Measurements from ENCODE around the gene ACOT6.
A peak's percentile ranks its signal among the peaks of the same experiment; 100 is the strongest.
"Not testable (repeated sequence)": the region's sequence is repeated elsewhere in the genome, so short reads cannot be mapped to it uniquely, and the experiment has no call there.

ACOT6 gene

DNA sequence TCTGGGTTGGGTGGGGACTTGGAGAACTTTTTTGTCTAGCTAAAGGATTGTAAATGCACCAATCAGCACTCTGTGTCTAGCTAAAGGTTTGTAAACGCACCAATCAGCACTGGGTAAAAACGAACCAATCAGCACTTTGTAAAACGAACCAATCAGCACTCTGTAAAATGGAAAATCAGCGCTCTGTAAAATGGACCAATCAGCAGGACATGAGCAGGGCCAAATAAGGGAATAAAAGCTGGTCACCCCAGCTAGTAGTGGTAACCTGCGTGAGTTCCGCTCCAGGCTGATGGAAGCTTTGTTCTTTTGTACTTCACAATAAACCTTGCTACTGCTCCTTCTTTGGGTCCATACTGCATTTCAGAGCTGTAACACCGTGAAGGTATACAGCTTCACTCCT lies 45.0 kb upstream of the ACOT6 start:
- Histone ChIP-seq H3K79me1 (ENCODE audit: low read depth, low read length) (no peaks in the 10 kb centered on the region), H3K4me2 (ENCODE audit: insufficient read depth, low read length, poor library complexity, severe bottlenecking) (no peak overlapping the region), H3K14ac (ENCODE audit: low read length) (no peak overlapping the region), H2BK5ac (ENCODE audit: low read length) (no peak overlapping the region), H4K91ac (ENCODE audit: low read depth, low read length, poor library complexity) (no peak overlapping the region), H3K4ac (ENCODE audit: low read length) (no peak overlapping the region), H3K18ac (ENCODE audit: low read length) (no peak overlapping the region), H3K9ac (ENCODE audit: low read depth, low read length, poor library complexity) (no peak overlapping the region), H2BK12ac (ENCODE audit: low read length) (no peak overlapping the region), H2BK15ac (ENCODE audit: low read length) (no peak overlapping the region), H3K27me3 (ENCODE audit: control insufficient read depth in 3 of 3, insufficient read depth in 3 of 3, low read depth in 1 of 3, low read length in 3 of 3) (peaks cover 0 to 3% (median 0%) of the 10 kb centered on the region in 3 experiments), H2AK5ac (ENCODE audit: low read depth, low read length) (no peak overlapping the region), H3K23ac (ENCODE audit: low read depth, low read length, poor library complexity) (no peak overlapping the region), H3K9me3 (replicated peaks in 1 of 2; ENCODE audit: control insufficient read depth in 2 of 2, insufficient read depth in 1 of 2, low read depth in 1 of 2, low read length in 2 of 2) (no peaks in the 10 kb centered on the region), H3K27ac (replicated peaks; ENCODE audit: low read length) (no peak overlapping the region), H3K36me3 (replicated peaks in 1 of 2; ENCODE audit: control insufficient read depth in 2 of 2, insufficient read depth in 2 of 2, low read length in 2 of 2) (no peaks in the 10 kb centered on the region), H2AFZ (ENCODE audit: low read length) (no peak overlapping the region), H4K8ac (ENCODE audit: low read depth, low read length) (no peak overlapping the region), H2BK120ac (ENCODE audit: low read depth, low read length) (no peak overlapping the region), H3K4me1 (ENCODE audit: control insufficient read depth in 2 of 2, insufficient read depth in 1 of 2, low read depth in 1 of 2, low read length in 2 of 2) (peaks cover 0 to 1% of the 10 kb centered on the region in 2 donors), H3K4me3 (ENCODE audit: low read length in 2 of 2) (no peak overlapping the region)
- no peak for DNase-seq (ENCODE audit: low spot score)
- WGBS, 2 donors (ENCODE audit: extremely low coverage in 2 of 2, insufficient read length in 2 of 2, insufficient replicate concordance in 1 of 2): no CpG with 5 or more reads among the region's 7 CpGs

DNA sequence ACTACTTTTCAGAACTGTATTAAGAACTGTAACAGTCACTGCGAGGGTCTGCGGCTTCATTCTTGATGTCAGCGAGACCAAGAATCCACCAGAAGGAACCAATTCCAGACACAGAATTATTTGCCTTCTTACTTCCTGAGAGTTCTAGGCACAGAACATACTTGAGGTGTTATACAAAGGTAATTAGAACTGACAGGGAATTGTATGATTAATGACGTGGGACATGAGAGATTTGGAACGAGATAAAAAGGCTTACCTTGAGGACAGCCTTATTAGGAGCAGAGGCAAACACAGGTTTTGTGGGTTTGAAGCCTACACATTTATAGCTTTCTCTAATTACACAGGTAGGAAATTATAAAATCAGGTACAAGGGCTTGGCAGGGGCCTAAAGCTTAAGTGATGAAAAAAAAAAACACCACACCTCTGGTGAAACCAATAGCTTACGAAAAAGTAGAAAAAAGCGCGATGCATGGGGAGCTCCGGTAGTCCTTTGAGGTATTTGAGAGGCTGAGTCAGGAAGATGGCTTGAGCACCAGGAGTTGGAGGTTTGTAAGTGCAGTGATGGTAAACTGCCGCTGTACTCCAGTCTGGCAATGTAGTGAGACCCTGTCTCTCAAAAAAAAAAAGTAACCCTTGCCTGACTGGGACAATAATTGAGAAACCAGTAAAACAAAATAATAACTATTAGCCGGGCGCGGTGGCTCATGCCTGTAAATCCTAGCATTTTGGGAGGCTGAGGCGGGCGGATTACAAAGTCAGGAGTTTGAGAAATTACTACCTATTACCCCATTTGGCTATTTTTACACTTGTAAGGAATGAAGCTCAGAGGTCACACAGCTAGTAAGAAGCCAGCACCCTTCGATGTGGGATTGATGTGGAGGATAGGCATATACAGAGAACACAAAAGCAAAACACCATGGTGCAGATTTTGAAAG lies 44.1 kb upstream of the ACOT6 start:
- Histone ChIP-seq H3K4me1 (ENCODE audit: control insufficient read depth in 2 of 2, insufficient read depth in 1 of 2, low read depth in 1 of 2, low read length in 2 of 2) (peaks cover 0 to 1% of the 10 kb centered on the region in 2 donors), H2BK5ac (ENCODE audit: low read length) (no peak overlapping the region), H2BK15ac (ENCODE audit: low read length) (no peak overlapping the region), H2BK12ac (ENCODE audit: low read length) (no peak overlapping the region), H3K27ac (replicated peaks; ENCODE audit: low read length) (no peak overlapping the region), H3K36me3 (replicated peaks in 1 of 2; ENCODE audit: control insufficient read depth in 2 of 2, insufficient read depth in 2 of 2, low read length in 2 of 2) (no peaks in the 10 kb centered on the region), H4K8ac (ENCODE audit: low read depth, low read length) (no peak overlapping the region), H3K9me3 (replicated peaks in 1 of 2; ENCODE audit: control insufficient read depth in 2 of 2, insufficient read depth in 1 of 2, low read depth in 1 of 2, low read length in 2 of 2) (no peaks in the 10 kb centered on the region), H3K9ac (ENCODE audit: low read depth, low read length, poor library complexity) (no peak overlapping the region), H4K91ac (ENCODE audit: low read depth, low read length, poor library complexity) (no peak overlapping the region), H3K27me3 (ENCODE audit: control insufficient read depth in 3 of 3, insufficient read depth in 3 of 3, low read depth in 1 of 3, low read length in 3 of 3) (peaks cover 0 to 3% (median 0%) of the 10 kb centered on the region in 3 experiments), H3K4ac (ENCODE audit: low read length) (no peak overlapping the region), H3K4me3 (ENCODE audit: low read length in 2 of 2) (no peak overlapping the region), H3K4me2 (ENCODE audit: insufficient read depth, low read length, poor library complexity, severe bottlenecking) (no peak overlapping the region), H2AK5ac (ENCODE audit: low read depth, low read length) (no peak overlapping the region), H2BK120ac (ENCODE audit: low read depth, low read length) (no peak overlapping the region), H3K14ac (ENCODE audit: low read length) (no peak overlapping the region), H3K18ac (ENCODE audit: low read length) (no peak overlapping the region), H3K23ac (ENCODE audit: low read depth, low read length, poor library complexity) (no peak overlapping the region), H2AFZ (ENCODE audit: low read length) (no peak overlapping the region), H3K79me1 (ENCODE audit: low read depth, low read length) (no peaks in the 10 kb centered on the region)
- no peak for DNase-seq (ENCODE audit: low spot score)
- WGBS, 2 donors (ENCODE audit: extremely low coverage in 2 of 2, insufficient read length in 2 of 2, insufficient replicate concordance in 1 of 2): no CpG with 5 or more reads among the region's 16 CpGs

DNA sequence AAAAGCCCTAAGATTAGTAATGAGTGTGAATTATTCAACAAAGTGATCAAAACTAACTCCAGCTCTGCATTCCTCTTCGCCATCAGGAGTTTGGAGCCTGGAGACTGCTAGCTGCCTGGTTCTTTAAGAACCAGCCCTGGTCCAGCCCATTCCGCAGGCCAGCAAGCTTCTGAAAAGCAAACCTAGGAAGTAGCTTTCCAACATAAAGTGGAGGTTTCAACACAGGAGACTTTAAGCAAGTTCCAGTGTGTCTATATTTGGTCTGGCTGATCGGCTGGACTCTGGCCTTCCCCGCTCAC lies 43.5 kb upstream of the ACOT6 start:
- not testable (repeated sequence) for H3K27me3 ChIP-seq (ENCODE audit: control insufficient read depth in 3 of 3, insufficient read depth in 3 of 3, low read depth in 1 of 3, low read length in 3 of 3); H2AK5ac ChIP-seq (ENCODE audit: low read depth, low read length); H3K36me3 ChIP-seq (replicated peaks in 1 of 2; ENCODE audit: control insufficient read depth in 2 of 2, insufficient read depth in 2 of 2, low read length in 2 of 2); H2BK5ac ChIP-seq (ENCODE audit: low read length); H3K4me3 ChIP-seq (ENCODE audit: low read length in 2 of 2); H4K8ac ChIP-seq (ENCODE audit: low read depth, low read length); H3K4ac ChIP-seq (ENCODE audit: low read length); H3K79me1 ChIP-seq (ENCODE audit: low read depth, low read length); DNase-seq (ENCODE audit: low spot score); H2BK120ac ChIP-seq (ENCODE audit: low read depth, low read length); H3K18ac ChIP-seq (ENCODE audit: low read length); H3K23ac ChIP-seq (ENCODE audit: low read depth, low read length, poor library complexity); H2BK15ac ChIP-seq (ENCODE audit: low read length); H3K9me3 ChIP-seq (replicated peaks in 1 of 2; ENCODE audit: control insufficient read depth in 2 of 2, insufficient read depth in 1 of 2, low read depth in 1 of 2, low read length in 2 of 2); H2AFZ ChIP-seq (ENCODE audit: low read length); H2BK12ac ChIP-seq (ENCODE audit: low read length); H4K91ac ChIP-seq (ENCODE audit: low read depth, low read length, poor library complexity); H3K4me1 ChIP-seq (ENCODE audit: control insufficient read depth in 2 of 2, insufficient read depth in 1 of 2, low read depth in 1 of 2, low read length in 2 of 2); H3K14ac ChIP-seq (ENCODE audit: low read length); H3K27ac ChIP-seq (replicated peaks; ENCODE audit: low read length); H3K9ac ChIP-seq (ENCODE audit: low read depth, low read length, poor library complexity)
- H3K4me2 ChIP-seq (ENCODE audit: insufficient read depth, low read length, poor library complexity, severe bottlenecking): peak overlapping the region; percentile 54
- WGBS, 2 donors (ENCODE audit: extremely low coverage in 2 of 2, insufficient read length in 2 of 2, insufficient replicate concordance in 1 of 2): no CpG with 5 or more reads among the region's 4 CpGs

DNA sequence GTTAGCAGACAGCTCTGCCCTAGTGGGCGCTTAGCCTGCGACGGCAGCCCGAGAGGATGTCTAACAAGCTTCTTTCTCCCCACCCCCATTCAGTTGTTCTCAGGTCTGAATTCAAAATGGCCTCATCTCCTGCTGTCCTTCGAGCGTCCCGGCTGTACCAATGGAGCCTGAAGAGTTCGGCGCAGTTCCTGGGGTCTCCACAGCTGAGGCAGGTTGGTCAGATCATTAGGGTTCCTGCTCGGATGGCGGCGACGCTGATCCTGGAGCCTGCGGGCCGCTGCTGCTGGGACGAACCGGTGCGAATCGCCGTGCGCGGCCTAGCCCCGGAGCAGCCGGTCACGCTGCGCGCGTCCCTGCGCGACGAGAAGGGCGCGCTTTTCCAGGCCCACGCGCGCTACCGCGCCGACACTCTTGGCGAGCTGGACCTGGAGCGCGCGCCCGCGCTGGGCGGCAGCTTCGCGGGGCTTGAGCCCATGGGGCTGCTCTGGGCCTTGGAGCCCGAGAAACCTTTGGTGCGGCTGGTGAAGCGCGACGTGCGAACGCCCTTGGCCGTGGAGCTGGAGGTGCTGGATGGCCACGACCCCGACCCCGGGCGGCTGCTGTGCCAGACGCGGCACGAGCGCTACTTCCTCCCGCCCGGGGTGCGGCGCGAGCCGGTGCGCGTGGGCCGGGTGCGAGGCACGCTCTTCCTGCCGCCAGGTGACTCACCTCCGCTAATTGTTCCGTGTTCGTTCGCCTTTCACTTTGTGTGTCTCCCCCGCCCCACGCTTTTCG lies 42.9 kb upstream of the ACOT6 start, which contains the start of gene ACOT2:
Gene ACOT2 (plus strand): TSS at position 29 of the 774 bp plus-strand sequence. CDS start 28 bp downstream, at position 57.
- not testable (repeated sequence) for H2BK15ac ChIP-seq (ENCODE audit: low read length); H3K14ac ChIP-seq (ENCODE audit: low read length); H3K4ac ChIP-seq (ENCODE audit: low read length); H2AK5ac ChIP-seq (ENCODE audit: low read depth, low read length); H3K9me3 ChIP-seq (replicated peaks in 1 of 2; ENCODE audit: control insufficient read depth in 2 of 2, insufficient read depth in 1 of 2, low read depth in 1 of 2, low read length in 2 of 2); H3K23ac ChIP-seq (ENCODE audit: low read depth, low read length, poor library complexity); H2BK120ac ChIP-seq (ENCODE audit: low read depth, low read length); H2BK12ac ChIP-seq (ENCODE audit: low read length); H4K91ac ChIP-seq (ENCODE audit: low read depth, low read length, poor library complexity); H3K27me3 ChIP-seq (ENCODE audit: control insufficient read depth in 3 of 3, insufficient read depth in 3 of 3, low read depth in 1 of 3, low read length in 3 of 3); H3K27ac ChIP-seq (replicated peaks; ENCODE audit: low read length); H3K4me1 ChIP-seq (ENCODE audit: control insufficient read depth in 2 of 2, insufficient read depth in 1 of 2, low read depth in 1 of 2, low read length in 2 of 2); H3K36me3 ChIP-seq (replicated peaks in 1 of 2; ENCODE audit: control insufficient read depth in 2 of 2, insufficient read depth in 2 of 2, low read length in 2 of 2); DNase-seq (ENCODE audit: low spot score); H3K79me1 ChIP-seq (ENCODE audit: low read depth, low read length); H2AFZ ChIP-seq (ENCODE audit: low read length); H2BK5ac ChIP-seq (ENCODE audit: low read length)
- Histone ChIP-seq H3K4me2 (ENCODE audit: insufficient read depth, low read length, poor library complexity, severe bottlenecking) (peak within 1 kb of the TSS; percentile 54), H3K4me3 (ENCODE audit: low read length in 2 of 2) (peak within 1 kb of the TSS in 1 of 2 donors; percentile 69), H3K9ac (ENCODE audit: low read depth, low read length, poor library complexity) (peak within 1 kb of the TSS; percentile 44), H3K18ac (ENCODE audit: low read length) (peak within 1 kb of the TSS; percentile 78), H4K8ac (ENCODE audit: low read depth, low read length) (peak within 1 kb of the TSS; percentile 82)
- no CpG with 5 or more reads among the region's 83 CpGs for WGBS, 2 donors (ENCODE audit: extremely low coverage in 2 of 2, insufficient read length in 2 of 2, insufficient replicate concordance in 1 of 2)
